ENCODE results near the gene SPTB. TPM values are rescaled to one million over a fixed set of nuclear protein-coding genes. Genes with fewer than 3 reads are reported as not detected.

Gene SPTB
- total and polyA plus RNA-seq, 9 of the 15 experiments (the other 6 are each of a cell fraction or from before 2014, with no cell fraction given), result 0.21 to 45.9 (median 11.7) TPM

- TF ChIP-seq RBM22 (IDR thresholded peaks at IDR 0.05; ENCODE audit: low read depth, low read length, poor library complexity, severe bottlenecking) (no peak), TAF1 (IDR thresholded peaks at IDR 0.05; ENCODE audit: control insufficient read depth, extremely low read depth, insufficient read depth, low read length, severe bottlenecking) (no peak), ZNF140 (CRISPR knock-in tag; IDR thresholded peaks at IDR 0.05) (no peak), ZNF75A (CRISPR knock-in tag; IDR thresholded peaks at IDR 0.05) (no peak), XRCC5 (IDR thresholded peaks at IDR 0.05; ENCODE audit: low read depth, low read length) (no peak), NFIX (CRISPR knock-in tag; IDR thresholded peaks at IDR 0.05; ENCODE audit: low read depth) (no peak)
- TF ChIP-seq, protein P1, sequence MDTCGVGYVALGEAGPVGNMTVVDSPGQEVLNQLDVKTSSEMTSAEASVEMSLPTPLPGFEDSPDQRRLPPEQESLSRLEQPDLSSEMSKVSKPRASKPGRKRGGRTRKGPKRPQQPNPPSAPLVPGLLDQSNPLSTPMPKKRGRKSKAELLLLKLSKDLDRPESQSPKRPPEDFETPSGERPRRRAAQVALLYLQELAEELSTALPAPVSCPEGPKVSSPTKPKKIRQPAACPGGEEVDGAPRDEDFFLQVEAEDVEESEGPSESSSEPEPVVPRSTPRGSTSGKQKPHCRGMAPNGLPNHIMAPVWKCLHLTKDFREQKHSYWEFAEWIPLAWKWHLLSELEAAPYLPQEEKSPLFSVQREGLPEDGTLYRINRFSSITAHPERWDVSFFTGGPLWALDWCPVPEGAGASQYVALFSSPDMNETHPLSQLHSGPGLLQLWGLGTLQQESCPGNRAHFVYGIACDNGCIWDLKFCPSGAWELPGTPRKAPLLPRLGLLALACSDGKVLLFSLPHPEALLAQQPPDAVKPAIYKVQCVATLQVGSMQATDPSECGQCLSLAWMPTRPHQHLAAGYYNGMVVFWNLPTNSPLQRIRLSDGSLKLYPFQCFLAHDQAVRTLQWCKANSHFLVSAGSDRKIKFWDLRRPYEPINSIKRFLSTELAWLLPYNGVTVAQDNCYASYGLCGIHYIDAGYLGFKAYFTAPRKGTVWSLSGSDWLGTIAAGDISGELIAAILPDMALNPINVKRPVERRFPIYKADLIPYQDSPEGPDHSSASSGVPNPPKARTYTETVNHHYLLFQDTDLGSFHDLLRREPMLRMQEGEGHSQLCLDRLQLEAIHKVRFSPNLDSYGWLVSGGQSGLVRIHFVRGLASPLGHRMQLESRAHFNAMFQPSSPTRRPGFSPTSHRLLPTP (IDR thresholded peaks at IDR 0.05; ENCODE audit: borderline replicate concordance, extremely low read depth, insufficient read length), result no peak
These were observed 149.0 kb downstream of the SPTB start (continued) for GRCh38 chr14:64730681-64731080.

- Histone ChIP-seq H3K36me3 (ENCODE audit: control insufficient read depth, insufficient read depth, low read length) (no peaks in the 10 kb centered on the region), H4K20me1 (replicated peaks; ENCODE audit: control insufficient read depth, insufficient read depth, low read length) (no peaks in the 10 kb centered on the region), H3K9me3 (replicated peaks; ENCODE audit: control insufficient read depth, insufficient read depth, low read depth, low read length) (no peaks in the 10 kb centered on the region), H3K27me3 (ENCODE audit: control insufficient read depth in 2 of 2, insufficient read depth in 2 of 2, low read length in 2 of 2) (peaks cover 2 to 57% of the 10 kb centered on the region in 2 experiments; a peak in 2 of 5 replicates), H3K4me1 (replicated peaks in 1 of 2; ENCODE audit: control insufficient read depth in 2 of 2, insufficient read depth in 2 of 2, low read length in 2 of 2) (no peaks in the 10 kb centered on the region), H3K9me1 (ENCODE audit: control insufficient read depth, insufficient read depth, low read length) (no peaks in the 10 kb centered on the region), H3K79me2 (ENCODE audit: control insufficient read depth, insufficient read depth, low read length) (no peaks in the 10 kb centered on the region), H3K27ac (ENCODE audit: extremely low read depth, low read depth, low read length) (no peak overlapping the region), H2AFZ (ENCODE audit: low read depth, low read length) (no peak overlapping the region), H3K4me2 (ENCODE audit: insufficient read depth, low read length) (no peak overlapping the region), H3K4me3 (no peak overlapping the region), H3K9ac (ENCODE audit: insufficient read depth in 1 of 2, low read depth in 2 of 2, low read length in 2 of 2) (no peak overlapping the region)
- TF ChIP-seq PTBP1 (IDR thresholded peaks at IDR 0.05; ENCODE audit: low read depth, low read length) (no peak), ZNF12 (CRISPR knock-in tag; IDR thresholded peaks at IDR 0.05) (no peak), HSF4 (CRISPR knock-in tag; IDR thresholded peaks at IDR 0.05; ENCODE audit: borderline replicate concordance) (no peak), GATAD2A (IDR thresholded peaks at IDR 0.05) (no peak), TAF15 (IDR thresholded peaks at IDR 0.05; ENCODE audit: low read depth, low read length) (no peak), RBM25 (IDR thresholded peaks at IDR 0.05; ENCODE audit: low read depth, low read length, severe bottlenecking) (no peak), SMARCE1 (IDR thresholded peaks at IDR 0.05) (no peak), RBM15 (IDR thresholded peaks at IDR 0.05; ENCODE audit: insufficient read depth, low read length) (no peak), ZEB2 (IDR thresholded peaks at IDR 0.05) (no peak)
- TF ChIP-seq, protein P2, sequence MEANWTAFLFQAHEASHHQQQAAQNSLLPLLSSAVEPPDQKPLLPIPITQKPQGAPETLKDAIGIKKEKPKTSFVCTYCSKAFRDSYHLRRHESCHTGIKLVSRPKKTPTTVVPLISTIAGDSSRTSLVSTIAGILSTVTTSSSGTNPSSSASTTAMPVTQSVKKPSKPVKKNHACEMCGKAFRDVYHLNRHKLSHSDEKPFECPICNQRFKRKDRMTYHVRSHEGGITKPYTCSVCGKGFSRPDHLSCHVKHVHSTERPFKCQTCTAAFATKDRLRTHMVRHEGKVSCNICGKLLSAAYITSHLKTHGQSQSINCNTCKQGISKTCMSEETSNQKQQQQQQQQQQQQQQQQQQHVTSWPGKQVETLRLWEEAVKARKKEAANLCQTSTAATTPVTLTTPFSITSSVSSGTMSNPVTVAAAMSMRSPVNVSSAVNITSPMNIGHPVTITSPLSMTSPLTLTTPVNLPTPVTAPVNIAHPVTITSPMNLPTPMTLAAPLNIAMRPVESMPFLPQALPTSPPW (CRISPR knock-in tag; IDR thresholded peaks at IDR 0.05), result no peak
- TF ChIP-seq, protein P3, sequence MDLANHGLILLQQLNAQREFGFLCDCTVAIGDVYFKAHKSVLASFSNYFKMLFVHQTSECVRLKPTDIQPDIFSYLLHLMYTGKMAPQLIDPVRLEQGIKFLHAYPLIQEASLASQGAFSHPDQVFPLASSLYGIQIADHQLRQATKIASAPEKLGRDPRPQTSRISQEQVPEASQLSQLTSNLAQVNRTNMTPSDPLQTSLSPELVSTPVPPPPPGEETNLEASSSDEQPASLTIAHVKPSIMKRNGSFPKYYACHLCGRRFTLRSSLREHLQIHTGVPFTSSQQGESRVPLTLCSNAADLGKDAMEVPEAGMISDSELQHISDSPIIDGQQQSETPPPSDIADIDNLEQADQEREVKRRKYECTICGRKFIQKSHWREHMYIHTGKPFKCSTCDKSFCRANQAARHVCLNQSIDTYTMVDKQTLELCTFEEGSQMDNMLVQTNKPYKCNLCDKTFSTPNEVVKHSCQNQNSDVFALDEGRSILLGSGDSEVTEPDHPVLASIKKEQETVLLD (IDR thresholded peaks at IDR 0.05), result no peak
- WGBS (ENCODE audit: insufficient coverage, low coverage, missing lambda C conversion rate), result 0% methylated on average over 1 of the region's 1 CpG
- in situ Hi-C loops (cut with MboI) (no loop called here), intact Hi-C loops (cut with micrococcal nuclease) (no loop called here)
- ChIA-PET CTCF (ENCODE audit: low intra/inter-chr PET ratio) (no interaction called here), POLR2A (no interaction called here)
- no TSS peak for BruUV-seq (replicated peaks)
- FAIRE-seq, result no peak
- DNase-seq (ENCODE audit: extremely low read depth in 1 of 4, low spot score in 3 of 4), result no peak
- no peak for ATAC-seq
These were observed 149.7 kb downstream of the SPTB start for GRCh38 chr14:64730061-64730440.

Data from K562 (cell line).